T-helper 2 cell treated with Interferon-gamma antibody and Interleukin-4, amounts not matched to agents 100 ng/mL and 5 ng/mL, for 36 hours (primary cell): ENCODE results near the gene ZNF835. TPM values are rescaled to one million over a fixed set of nuclear protein-coding genes. Genes with fewer than 3 reads are reported as not detected.
"Not testable (repeated sequence)": the region's sequence is repeated elsewhere in the genome, so short reads cannot be mapped to it uniquely, and the experiment has no call there.

Experiments
- intact Hi-C: fragments of 100-400 bp; cut with micrococcal nuclease; formaldehyde crosslinking; loops from one replicate; pipeline ENCODE4 v1.15.1; 2023
- total RNA-seq: library from RNA; stranded (reverse); gene quantifications from 2 replicates; pipeline ENCODE4 v1.2.3, GENCODE V29; 2022

ZNF835 gene
- total RNA-seq: 0.11 and 0.27 TPM in 2 replicates

GRCh38 chr19:56671613-56671994 lies at the start of gene ZNF835:
TSS of gene ZNF835 (minus strand) at chr19:56671757. CDS start at chr19:56665198, 6,559 bp downstream.
- intact Hi-C loops: no loop called here

GRCh38 chr19:56720281-56720680 lies 48.7 kb upstream of the ZNF835 start:
- intact Hi-C loops: no loop called here

GRCh38 chr19:56718231-56718630 lies 46.7 kb upstream of the ZNF835 start:
- intact Hi-C loops: no loop called here

- intact Hi-C loops: no loop called here
Observed at GRCh38 chr19:56712611-56713276, 41.2 kb upstream of the ZNF835 start.

- intact Hi-C loops: no loop called here
Observed at GRCh38 chr19:56710437-56710836, 38.9 kb upstream of the ZNF835 start.

GRCh38 chr19:56707821-56708220 lies 36.3 kb upstream of the ZNF835 start:
- intact Hi-C loops: no loop called here

- intact Hi-C loops: no loop called here
Observed at GRCh38 chr19:56705939-56706338, 34.4 kb upstream of the ZNF835 start.

GRCh38 chr19:56701895-56702294 lies 30.3 kb upstream of the ZNF835 start:
- intact Hi-C loops: no loop called here

- intact Hi-C loops: no loop called here
Observed at GRCh38 chr19:56699552-56699951, 28.0 kb upstream of the ZNF835 start.

GRCh38 chr19:56692206-56692895 lies 20.8 kb upstream of the ZNF835 start:
- intact Hi-C loops: no loop called here

GRCh38 chr19:56690670-56691069 lies 19.1 kb upstream of the ZNF835 start:
- intact Hi-C loops: no loop called here

GRCh38 chr19:56689198-56689597 lies 17.6 kb upstream of the ZNF835 start:
- intact Hi-C loops: no loop called here

- intact Hi-C loops: no loop called here
Observed at GRCh38 chr19:56687031-56687430, 15.5 kb upstream of the ZNF835 start.

- intact Hi-C loops: no loop called here
Observed at GRCh38 chr19:56683116-56683515, 11.6 kb upstream of the ZNF835 start.

- intact Hi-C loops: no loop called here
Observed at GRCh38 chr19:56681702-56682101, 10.1 kb upstream of the ZNF835 start.

GRCh38 chr19:56678205-56678604 lies 6.6 kb upstream of the ZNF835 start:
- intact Hi-C loops: no loop called here

- intact Hi-C loops: not testable (repeated sequence)
Observed at GRCh38 chr19:56672610-56673009, 1.1 kb upstream of the ZNF835 start.

- intact Hi-C loops: no loop called here
Observed at GRCh38 chr19:56670961-56671612, 470 bp downstream of the ZNF835 start.

- intact Hi-C loops: no loop called here
Observed at GRCh38 chr19:56670401-56670960, 1.1 kb downstream of the ZNF835 start.

- intact Hi-C loops: no loop called here
Observed at GRCh38 chr19:56668676-56669075, 2.9 kb downstream of the ZNF835 start.

- intact Hi-C loops: no loop called here
Observed at GRCh38 chr19:56667311-56667870, 4.2 kb downstream of the ZNF835 start.

- intact Hi-C loops: no loop called here
Observed at GRCh38 chr19:56664511-56664910, 7.0 kb downstream of the ZNF835 start.
